ENCODE data around the gene HPX.

The HPX gene

GRCh38 chr11:6390718-6391469, 49.9 kb downstream of the HPX start:
- no peak for DNase-seq (ENCODE audit: low read depth)

DNA sequence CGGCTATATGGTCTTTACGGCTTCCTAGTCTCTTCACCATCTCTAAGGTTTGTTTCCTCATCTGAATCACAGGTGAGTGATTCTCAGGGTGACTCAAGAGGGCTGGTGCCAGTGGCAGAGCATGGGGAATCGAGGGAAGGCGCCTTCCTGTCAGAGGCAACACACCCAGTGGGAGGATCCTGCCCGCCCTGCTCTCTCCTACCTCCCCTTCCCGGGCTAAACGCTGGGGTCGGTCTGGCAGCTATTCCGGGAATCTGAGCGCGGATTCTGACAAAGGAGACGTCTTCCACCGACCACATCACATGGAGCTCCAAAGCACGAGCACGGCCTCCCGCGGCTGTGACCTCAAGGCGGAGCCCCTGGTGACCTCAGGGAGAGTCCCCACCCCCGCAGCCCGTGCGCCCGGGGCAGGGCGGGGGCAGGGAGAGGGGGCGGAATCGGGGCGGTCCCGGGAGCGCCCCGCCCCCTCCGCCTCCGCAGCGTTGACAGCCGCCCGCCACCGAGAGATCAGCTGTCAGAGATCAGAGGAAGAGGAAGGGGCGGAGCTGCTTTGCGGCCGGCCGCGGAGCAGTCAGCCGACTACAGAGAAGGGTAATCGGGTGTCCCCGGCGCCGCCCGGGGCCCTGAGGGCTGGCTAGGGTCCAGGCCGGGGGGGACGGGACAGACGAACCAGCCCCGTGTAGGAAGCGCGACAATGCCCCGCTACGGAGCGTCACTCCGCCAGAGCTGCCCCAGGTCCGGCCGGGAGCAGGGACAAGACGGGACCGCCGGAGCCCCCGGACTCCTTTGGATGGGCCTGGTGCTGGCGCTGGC, 50.7 kb downstream of the HPX start, which contains the start of gene SMPD1:
Gene SMPD1, plus strand, starts transcription at position 570 of the 813 bp plus-strand sequence. Its CDS starts 125 bp downstream, at position 695.
- peak; percentile 90 for DNase-seq (ENCODE audit: low read depth)

- DNase-seq (ENCODE audit: low read depth), result no peak
These were observed 52.0 kb downstream of the HPX start for GRCh38 chr11:6388748-6389147.

GRCh38 chr11:6387811-6388599, 52.8 kb downstream of the HPX start:
- DNase-seq (ENCODE audit: low read depth), result no peak

- no peak for DNase-seq (ENCODE audit: low read depth)
These were observed 55.6 kb downstream of the HPX start for GRCh38 chr11:6385046-6385777.
